ENCODE results near the gene OTP.

Gene OTP

DNA sequence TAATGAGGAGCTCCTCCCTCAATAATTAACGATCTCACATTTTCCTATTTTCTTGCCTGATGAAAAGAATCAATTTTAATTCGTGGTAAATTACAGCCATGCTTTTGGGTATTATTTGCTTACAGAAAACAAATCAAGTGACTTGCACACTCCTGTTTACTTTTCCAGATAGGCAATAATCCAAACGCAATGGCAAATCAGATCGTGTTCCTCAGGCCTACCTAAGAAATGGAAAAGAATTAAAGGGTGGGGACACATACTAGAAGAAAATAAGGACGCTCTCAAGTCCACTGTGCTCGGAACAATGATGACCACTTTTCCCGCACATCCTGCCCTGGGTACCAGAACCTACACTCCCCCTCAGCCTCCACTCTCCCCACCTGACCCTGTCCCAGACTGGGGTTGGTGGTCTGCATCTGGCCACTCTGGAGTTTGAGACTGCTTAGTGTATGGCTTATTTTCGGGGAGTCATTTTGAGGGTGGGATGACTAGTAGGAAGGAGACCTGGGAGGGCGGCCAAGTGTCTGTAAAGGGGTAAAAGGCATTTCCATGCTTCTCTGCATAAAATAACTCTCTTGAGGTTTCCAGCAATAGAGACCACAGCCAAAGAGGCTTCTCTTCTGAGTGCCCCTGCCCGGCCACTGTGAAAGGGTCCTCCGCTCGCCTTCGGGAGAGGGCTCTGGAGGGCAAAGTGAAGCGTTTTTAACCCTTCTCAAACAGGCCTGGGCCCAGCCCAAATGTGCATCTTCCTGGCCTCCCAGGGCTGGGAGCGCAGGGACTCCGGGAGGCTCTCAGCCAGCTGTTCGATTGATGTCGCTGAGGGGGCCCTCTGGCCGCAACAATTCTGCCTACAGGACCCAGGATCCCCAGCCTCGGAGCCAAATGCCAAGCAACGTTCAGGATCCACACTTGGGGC is 4.5 kb upstream of the OTP start:
- no peak for TF ChIP-seq CTCF (IDR thresholded peaks at IDR 0.05)

DNA sequence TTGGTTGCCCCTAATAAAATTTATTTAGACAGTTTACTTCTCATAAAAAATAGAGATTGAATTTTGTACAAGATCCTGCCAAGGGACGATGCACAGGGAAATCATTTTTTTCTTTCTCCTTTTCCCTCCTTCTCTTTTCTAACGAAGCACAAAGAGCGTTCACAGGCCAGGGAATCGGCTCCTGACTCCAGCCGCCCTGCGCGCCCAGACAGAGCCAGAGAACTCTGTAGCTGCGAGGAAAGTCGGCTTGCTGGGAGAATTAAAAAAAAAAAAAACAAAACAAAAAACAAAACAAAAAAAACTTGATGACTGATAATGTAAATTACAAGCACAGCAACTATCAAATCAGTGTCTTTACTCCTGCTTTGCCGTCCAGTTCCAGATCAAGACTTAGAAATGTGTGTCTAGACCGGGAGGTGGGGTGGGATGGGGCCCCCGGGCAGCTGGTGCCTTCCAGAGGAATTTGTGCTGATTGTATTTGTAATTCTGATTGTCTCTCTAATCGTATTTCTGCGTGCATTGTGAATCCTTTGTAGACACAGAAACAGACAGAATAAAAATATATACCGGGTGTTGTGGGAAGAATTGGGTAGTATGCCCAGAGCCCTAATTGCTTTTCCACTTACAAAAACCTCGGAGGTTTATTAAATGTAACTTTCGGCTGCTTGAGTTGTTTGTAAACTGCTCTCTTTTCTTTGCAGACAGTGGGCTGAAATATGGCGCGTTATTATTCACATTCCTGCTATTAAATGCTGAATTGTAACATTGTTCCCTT is 3.6 kb upstream of the OTP start:
- no peak for TF ChIP-seq CTCF (IDR thresholded peaks at IDR 0.05)

DNA sequence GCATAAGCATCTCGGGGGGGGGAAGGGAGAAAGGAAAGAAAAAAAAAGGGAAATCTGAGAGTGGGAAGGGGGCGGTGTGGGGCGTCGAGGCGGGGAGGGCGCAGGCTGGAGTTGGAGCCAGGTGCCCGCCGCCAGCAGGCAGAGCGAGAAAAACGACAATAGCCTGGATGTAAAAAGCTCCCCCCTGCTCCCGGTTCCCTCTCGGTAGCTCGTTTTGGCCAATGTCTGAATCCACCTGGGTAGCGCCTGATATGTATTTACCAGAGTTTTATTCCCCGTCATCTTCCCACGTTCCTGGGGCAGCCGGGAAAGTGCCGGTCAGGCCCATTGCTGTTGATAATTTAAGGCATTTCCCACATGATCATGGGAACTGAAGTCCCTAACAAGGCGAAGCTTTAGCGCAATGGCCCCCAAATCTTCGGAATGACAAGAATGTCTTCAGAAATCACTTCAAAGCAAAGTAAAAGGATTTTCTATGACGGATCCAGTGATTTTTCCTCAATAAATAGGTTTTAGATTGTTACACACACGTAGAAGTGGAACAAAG is 3.0 kb upstream of the OTP start:
- TF ChIP-seq CTCF (IDR thresholded peaks at IDR 0.05), result no peak

- TF ChIP-seq CTCF (IDR thresholded peaks at IDR 0.05), result no peak
These were observed 2.3 kb upstream of the OTP start for GRCh38 chr5:77640589-77641396.

DNA sequence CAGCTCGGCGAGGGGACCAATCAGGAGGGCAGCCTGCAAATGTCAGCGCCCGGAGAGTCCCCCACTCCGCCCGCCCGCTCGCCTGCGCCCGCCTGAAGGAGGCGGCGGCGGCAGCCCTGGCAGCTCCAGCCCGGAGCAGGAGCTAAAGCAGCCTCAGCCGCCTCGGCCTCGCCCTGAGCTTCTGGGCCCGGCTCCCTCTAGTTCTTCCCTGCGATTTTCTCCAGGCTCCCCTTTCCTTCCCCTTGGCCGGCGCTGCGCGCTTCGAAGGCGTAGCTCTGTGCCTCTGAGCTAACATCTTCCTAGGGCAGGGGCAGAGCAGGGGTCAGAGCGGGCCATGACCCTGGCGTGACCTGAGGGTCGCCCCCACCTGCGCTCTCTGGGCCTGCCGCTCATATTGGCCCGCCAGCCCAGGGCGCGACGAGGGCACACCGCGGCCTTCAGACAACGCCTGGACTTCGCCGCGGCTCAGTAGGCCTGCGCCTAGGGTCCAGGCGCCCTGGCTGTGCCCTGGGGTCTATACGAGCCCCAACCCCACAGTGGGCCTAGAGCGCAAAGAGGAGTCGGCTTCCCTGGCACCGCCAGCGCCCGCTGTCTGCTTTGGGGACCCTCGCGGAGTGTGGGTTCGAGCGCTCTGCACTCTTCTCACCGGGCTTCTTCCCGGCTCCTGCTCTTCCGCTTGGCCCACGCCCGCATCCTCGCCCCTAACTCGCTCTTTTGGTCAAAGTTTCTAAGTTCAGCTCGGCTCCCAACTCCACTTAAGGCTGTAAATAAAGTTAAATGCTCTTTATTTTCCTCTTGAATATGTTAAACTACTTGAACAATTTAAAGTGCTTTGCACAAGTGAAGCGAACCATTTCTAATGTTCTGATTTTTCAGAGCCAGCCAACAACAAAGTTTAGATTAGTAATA is 504 bp upstream of the OTP start:
- TF ChIP-seq CTCF (IDR thresholded peaks at IDR 0.05), result no peak

DNA sequence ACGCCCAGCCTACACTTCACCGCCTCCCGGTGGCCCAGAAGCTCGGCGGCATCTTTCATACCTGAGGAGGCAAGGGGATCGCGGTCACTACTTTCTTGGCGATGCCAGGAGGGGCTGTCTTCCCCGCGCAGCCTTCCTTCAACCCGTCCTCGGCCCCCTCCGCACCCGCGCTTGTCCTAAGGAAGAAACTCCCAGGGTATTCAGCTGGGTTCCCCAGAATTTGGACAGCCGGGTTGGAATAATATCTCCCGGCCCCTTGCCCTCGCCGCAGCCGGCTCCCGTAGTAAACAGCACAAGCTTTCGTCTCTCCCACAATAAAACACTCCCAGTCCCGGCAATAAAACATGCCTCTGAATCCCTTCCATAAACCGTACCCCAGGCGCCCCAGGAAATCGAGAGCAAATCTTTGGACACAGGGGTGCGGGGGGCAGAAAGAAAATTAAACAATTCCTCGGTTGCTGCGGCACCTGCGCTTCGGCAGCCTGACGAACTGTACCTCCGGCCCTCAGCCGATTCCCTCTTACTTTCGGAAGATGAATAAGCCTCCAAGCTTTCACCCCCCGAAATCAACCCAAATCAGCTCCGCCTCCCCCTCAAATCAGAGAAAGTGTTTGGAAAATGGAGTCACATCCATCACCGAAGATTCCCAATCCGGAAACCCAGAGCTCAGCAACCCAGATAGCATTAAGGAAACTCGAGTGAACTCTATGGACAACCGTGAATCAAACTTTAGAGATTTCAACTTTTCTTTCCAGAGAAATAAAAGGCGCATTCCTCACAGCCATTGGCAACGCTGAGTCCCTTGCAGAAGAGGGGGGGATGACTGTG is 1.1 kb downstream of the OTP start:
- no peak for TF ChIP-seq CTCF (IDR thresholded peaks at IDR 0.05)

All from LNCAP (cell line).